ENCODE results near the gene ALX4.

ALX4 gene

GRCh38 chr11:44212128-44212527 is 97.8 kb downstream of the ALX4 start:
- no peak for TF ChIP-seq CTCF (IDR thresholded peaks at IDR 0.05)
